Superior temporal gyrus (tissue), 1 donor: ENCODE data around the gene POGZ.
"Not testable (repeated sequence)": the region's sequence is repeated elsewhere in the genome, so short reads cannot be mapped to it uniquely, and the experiment has no call there.

Source experiments
- DNase-seq: peaks from one replicate; pipeline ENCODE4 v3.0.0-alpha.2; 2016; ENCODE audit errors: extremely low spot score

POGZ gene

DNA sequence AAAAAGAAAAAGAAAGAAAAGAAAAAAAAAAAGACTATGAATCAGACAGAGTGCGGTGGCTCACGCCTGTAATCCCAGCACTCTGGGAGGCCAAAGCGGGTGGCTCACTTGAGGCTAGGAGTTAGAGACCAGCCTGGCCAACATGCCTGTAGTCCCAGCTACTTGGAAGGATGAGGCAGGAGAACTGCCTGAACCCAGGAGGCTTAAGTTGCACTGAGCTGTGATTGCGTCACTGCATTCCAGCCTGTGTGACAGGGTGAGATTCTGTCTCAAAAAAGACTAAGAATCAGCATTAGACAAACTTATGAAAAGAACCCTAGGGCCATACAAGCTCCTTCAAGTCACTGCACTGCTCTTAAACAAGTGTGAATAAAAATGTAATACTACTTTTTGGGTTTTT is 43.1 kb downstream of the POGZ start:
- DNase-seq, result no peak

GRCh38 chr1:151411884-151412283 is 47.4 kb downstream of the POGZ start:
- DNase-seq, result no peak

GRCh38 chr1:151408891-151409290 is 50.4 kb downstream of the POGZ start:
- no peak for DNase-seq

- DNase-seq, result no peak
Observed at GRCh38 chr1:151407304-151407703, 52.0 kb downstream of the POGZ start.

- peak; percentile 47 for DNase-seq
Observed at GRCh38 chr1:151406176-151406575, 53.1 kb downstream of the POGZ start.

DNA sequence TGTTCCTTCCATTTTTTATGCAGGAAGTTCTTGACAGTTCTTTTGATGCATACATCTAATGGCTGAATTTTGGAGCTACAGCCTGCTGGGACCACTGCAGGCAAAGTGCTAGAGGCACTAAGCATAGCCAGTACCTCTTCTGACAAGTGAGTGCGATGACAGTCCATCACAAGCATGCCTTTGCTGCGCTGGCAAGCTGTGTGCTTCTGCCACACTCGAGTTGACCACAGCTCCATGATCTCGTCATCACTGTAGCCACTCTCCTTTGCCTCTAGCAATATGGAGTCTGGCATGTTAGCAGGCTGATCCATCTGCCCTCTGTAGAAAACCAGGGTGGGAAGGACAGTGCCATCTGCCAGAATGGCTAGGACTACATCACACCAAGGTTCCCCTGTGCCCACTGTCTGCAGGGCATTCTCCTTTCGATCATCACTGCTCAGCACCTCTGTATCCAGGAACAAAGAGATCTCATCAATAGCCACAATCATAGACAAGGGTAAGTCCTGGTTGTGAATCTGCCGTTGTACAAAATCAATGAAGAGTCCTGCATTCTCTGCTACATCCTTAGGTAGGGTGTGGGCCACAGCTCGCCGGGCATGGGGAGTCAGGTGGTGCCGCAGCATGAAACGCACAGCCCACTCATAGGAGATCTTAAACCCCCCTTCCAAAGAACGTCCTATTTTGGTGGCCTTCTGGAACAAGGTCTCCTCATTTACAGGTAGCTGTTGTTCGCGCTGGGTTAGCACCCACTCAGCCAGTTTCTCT is 53.9 kb downstream of the POGZ start:
- DNase-seq, result no peak

- no peak for DNase-seq
Observed at GRCh38 chr1:151403612-151404011, 55.7 kb downstream of the POGZ start.

DNA sequence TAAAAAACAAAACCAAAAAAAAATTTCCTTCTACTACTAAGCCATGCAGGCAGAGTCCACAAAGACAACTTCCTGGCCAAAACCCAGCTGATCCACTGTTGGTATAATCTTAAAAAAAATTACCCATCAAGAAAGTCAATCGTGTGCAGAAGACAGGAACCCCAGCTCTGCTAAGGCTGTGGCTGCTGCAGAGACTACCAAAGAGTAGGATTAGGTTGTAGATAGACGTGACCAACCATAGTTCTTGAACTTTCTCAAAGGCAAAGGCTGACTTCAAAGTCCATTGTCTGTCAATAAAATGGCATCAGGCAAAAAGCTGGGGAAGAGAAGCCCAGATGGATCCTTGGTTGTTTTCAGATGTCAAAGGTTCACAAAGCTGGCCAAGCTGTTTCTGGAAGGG is 56.5 kb downstream of the POGZ start:
- DNase-seq, result no peak

GRCh38 chr1:151401860-151402259 is 57.4 kb downstream of the POGZ start:
- no peak for DNase-seq

GRCh38 chr1:151401125-151401788 is 58.0 kb downstream of the POGZ start:
- no peak for DNase-seq

- DNase-seq, result peak; percentile 99
Observed at GRCh38 chr1:151399324-151400171, 59.7 kb downstream of the POGZ start, which contains the start of gene PSMB4. Gene PSMB4 (plus strand): TSS chr1:151399573. CDS start chr1:151399588, 15 bp downstream.

GRCh38 chr1:151396265-151396664 is 63.0 kb downstream of the POGZ start:
- not testable (repeated sequence) for DNase-seq

DNA sequence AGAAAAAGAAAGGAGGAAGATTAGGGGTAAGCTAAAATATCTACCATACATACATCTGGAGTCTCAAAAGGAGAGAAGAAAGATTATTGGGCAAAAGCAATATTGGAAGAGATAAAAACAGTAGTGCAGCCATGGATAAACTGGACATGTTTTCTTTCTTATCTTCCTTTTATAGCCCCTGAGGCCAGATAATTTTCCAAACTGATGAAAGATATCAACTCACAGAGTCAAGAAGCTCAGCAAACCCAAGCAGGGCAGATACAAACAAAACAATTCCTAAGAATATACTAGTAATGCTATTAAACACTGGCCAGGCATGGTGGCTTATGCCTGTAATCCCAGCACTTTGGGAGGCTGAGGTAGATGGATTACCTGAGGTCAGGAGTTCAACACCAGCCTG is 65.7 kb downstream of the POGZ start:
- DNase-seq, result no peak

DNA sequence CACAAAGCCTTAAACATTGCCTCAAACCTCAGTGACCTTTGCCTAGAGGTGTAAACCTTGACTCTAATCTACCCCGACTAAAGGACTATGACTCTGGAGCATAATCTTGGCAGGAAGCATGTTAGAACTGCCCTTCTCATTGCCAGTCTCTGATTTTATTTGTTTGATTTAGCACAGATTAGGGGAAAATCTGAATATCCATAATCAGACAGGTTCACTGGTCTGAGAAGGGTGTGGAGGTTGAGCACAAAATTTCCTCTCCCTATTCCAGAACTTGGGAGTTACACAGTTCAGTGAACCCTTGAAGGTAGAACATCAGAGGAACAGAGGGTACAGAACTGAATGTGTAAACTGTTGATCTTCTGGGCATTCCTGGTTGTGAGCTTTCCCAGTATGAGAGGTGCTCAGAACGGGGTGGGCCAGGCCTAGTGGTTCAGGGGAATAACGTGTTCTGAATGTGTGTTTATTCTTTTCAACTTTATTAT is 68.2 kb downstream of the POGZ start:
- no peak for DNase-seq

DNA sequence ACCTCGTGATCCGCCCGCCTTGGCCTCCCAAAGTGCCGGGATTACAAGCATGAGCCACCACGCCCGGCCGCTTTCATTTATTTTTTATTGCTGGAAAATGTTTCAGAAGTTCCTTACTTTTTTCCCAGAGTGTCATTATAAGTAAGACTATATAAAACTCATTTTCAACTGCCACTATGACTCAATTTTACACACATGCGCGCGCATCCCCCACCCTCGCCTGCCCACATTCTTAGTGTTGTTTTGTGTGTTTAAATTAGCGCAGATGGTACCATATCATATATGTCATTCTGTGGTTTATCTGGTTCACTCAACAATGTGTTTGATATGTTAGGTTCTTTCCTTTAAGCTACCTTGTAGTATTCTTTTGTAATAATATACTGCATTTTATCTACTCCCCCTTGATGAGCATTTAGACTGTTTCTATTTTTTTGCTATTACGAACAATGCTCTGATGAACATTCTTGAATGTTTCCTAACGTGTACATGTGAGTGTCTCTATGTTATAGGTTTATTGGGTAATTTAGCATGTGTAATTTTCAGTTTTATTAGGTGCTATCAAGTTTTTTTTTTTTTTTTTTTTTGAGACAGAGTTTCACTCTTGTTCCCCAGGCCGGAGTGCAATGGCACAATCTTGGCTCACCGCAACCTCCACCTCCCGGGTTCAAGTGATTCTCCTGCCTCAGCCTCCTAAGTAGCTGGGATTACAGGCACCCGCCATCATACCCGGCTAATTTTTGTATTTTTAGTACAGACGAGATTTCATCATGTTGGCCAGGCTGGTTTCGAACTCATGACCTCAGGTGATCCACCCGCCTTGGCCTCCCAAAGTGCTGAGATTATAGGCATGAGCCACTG is 68.8 kb downstream of the POGZ start:
- not testable (repeated sequence) for DNase-seq

DNA sequence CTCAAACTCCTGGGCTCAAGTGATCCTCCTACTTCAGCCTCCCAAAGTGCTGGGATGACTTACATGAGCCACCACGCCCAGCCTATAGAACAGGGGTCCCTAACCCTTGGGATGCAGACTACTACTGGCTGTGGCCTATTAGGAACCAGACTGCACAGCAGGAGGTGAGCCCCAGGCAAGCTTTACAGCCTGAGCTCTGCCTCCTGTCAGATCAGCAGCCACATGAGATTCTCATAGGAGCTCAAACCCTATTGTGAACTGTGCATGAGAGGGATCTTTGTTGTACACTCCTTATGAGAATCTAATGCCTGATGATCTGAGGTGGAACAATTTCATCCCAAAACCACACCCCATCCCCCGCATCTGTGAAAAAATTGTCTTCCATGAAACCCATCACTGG is 73.3 kb downstream of the POGZ start:
- no peak for DNase-seq

GRCh38 chr1:151384584-151384983 is 74.7 kb downstream of the POGZ start:
- no peak for DNase-seq

GRCh38 chr1:151377150-151377884 is 82.0 kb downstream of the POGZ start:
- DNase-seq, result no peak

- DNase-seq, result no peak
Observed at GRCh38 chr1:151373196-151373595, 86.1 kb downstream of the POGZ start.
